Small intestine (tissue), 7 donors: ENCODE measurements around the gene PRKAR1B. TPM values are rescaled to one million over a fixed set of nuclear protein-coding genes. Genes with fewer than 3 reads are reported as not detected.

Experiments used
- DNase-seq, 2 donors: peaks; one replicate each; pipeline versions ENCODE4 v3.0.0 to v3.0.0-alpha.2; 2013
- FAIRE-seq: peaks from 2 replicates; lab custom pipeline; 2012; peaks lifted over from hg19 to GRCh38; lab: Jason Lieb, UNC
- H3K27ac ChIP-seq, 3 donors: one replicate each; pipeline ENCODE4 v1.5.1; 2013; ENCODE audit warnings: low read length in 2 of 3, mild to moderate bottlenecking in 2 of 3, control low read depth in 1 of 3, inconsistent platforms in 1 of 3, low read depth in 1 of 3, moderate library complexity in 1 of 3
- H3K27me3 ChIP-seq, 3 donors: one replicate each; pipeline ENCODE4 v1.6.1; 2013; ENCODE audit warnings: low read length in 3 of 3, inconsistent platforms in 1 of 3; ENCODE audit not compliant: control insufficient read depth in 3 of 3, insufficient read depth in 3 of 3
- H3K36me3 ChIP-seq, 3 donors: one replicate each; pipeline ENCODE4 v1.6.1; 2013; ENCODE audit warnings: low read length in 3 of 3, inconsistent platforms in 1 of 3, low read depth in 1 of 3, mild to moderate bottlenecking in 1 of 3, moderate library complexity in 1 of 3; ENCODE audit not compliant: control insufficient read depth in 3 of 3, insufficient read depth in 2 of 3
- H3K4me1 ChIP-seq, 3 donors: one replicate each; pipeline ENCODE4 v1.6.1; 2013; ENCODE audit warnings: low read length in 2 of 3, inconsistent platforms in 1 of 3, low read depth in 1 of 3, mild to moderate bottlenecking in 1 of 3, moderate library complexity in 1 of 3; ENCODE audit not compliant: control insufficient read depth in 3 of 3, insufficient read depth in 2 of 3
- H3K4me3 ChIP-seq, 3 donors: one replicate each; pipeline ENCODE4 v1.5.1; 2013; ENCODE audit warnings: low read length in 3 of 3, control low read depth in 1 of 3, inconsistent platforms in 1 of 3, low read depth in 1 of 3, mild to moderate bottlenecking in 1 of 3, moderate library complexity in 1 of 3
- H3K9me3 ChIP-seq, 2 donors: one replicate each; pipeline ENCODE4 v1.6.1; 2013; ENCODE audit warnings: low read depth in 1 of 2, low read length in 1 of 2; ENCODE audit not compliant: control insufficient read depth in 2 of 2, insufficient read depth in 1 of 2
- WGBS, 3 donors: extraction: QIAGEN DNeasy Blood & Tissue Kit; methylation state at CpG; one replicate each; pipeline ENCODE4 v1.1.7; 2013; 5-methylcytosine and 5-hydroxymethylcytosine counted together
- polyA plus RNA-seq, 4 donors: library from polyadenylated mRNA; stranded (reverse) in 3 of 4; unstranded in 1 of 4; fragments of 200-250 nt in 3 of 4; fragments of 120-200 nt in 1 of 4; gene quantifications; one replicate each; pipeline versions ENCODE4 v1.2.1 to v1.2.3, GENCODE V29; 2013
- donor health status: healthy with polysubstance abuse.
- donor health status: control.
- donor health status: control.
- donor health status: Bipolar disorder and iron deficiency.
- donor health status: healthy.

Gene PRKAR1B
- polyA plus RNA-seq, 4 donors = 9.5 to 32.3 (median 18.6) TPM

GRCh38 chr7:576524-577277 lies 150.4 kb downstream of the PRKAR1B start:
- H3K9me3 ChIP-seq = peaks cover 0 to 3% of the 10 kb centered on the region in 2 donors
- WGBS, 3 donors = 94 to 96% (median 95%) methylated on average over 35 to 37 of the region's 37 CpGs
- H3K36me3 ChIP-seq = peaks cover 0 to 74% (median 0%) of the 10 kb centered on the region in 3 donors
- H3K27me3 ChIP-seq = no peaks in the 10 kb centered on the region
- FAIRE-seq (no peak), DNase-seq (no peak)
- H3K27ac ChIP-seq = no peak overlapping the region
- no peak overlapping the region for H3K4me3 ChIP-seq
- H3K4me1 ChIP-seq = no peaks in the 10 kb centered on the region

- H3K4me3 ChIP-seq = no peak overlapping the region
- DNase-seq = no peak
- WGBS, 3 donors = 93 to 95% (median 94%) methylated on average over 33 of the region's 33 CpGs
- FAIRE-seq = no peak
- no peak overlapping the region for H3K27ac ChIP-seq
- H3K27me3 ChIP-seq = no peaks in the 10 kb centered on the region
- H3K36me3 ChIP-seq = peaks cover 0 to 75% (median 0%) of the 10 kb centered on the region in 3 donors
- H3K4me1 ChIP-seq = no peaks in the 10 kb centered on the region
- peaks cover 0 to 3% of the 10 kb centered on the region in 2 donors for H3K9me3 ChIP-seq
Measured at GRCh38 chr7:575425-576366, 151.4 kb downstream of the PRKAR1B start.

- WGBS, 3 donors = 82 to 96% (median 88%) methylated on average over 23 of the region's 23 CpGs
- DNase-seq (no peak), FAIRE-seq (no peak)
- Histone ChIP-seq H3K4me1 (no peaks in the 10 kb centered on the region), H3K9me3 (peaks cover 0 to 3% of the 10 kb centered on the region in 2 donors), H3K4me3 (no peak overlapping the region), H3K36me3 (peaks cover 0 to 81% (median 0%) of the 10 kb centered on the region in 3 donors), H3K27me3 (no peaks in the 10 kb centered on the region), H3K27ac (no peak overlapping the region)
Measured at GRCh38 chr7:574661-575395, 152.3 kb downstream of the PRKAR1B start.

- FAIRE-seq (no peak), DNase-seq (no peak)
- 91 to 95% (median 94%) methylated on average over 23 of the region's 23 CpGs for WGBS, 3 donors
- no peaks in the 10 kb centered on the region for H3K4me1 ChIP-seq
- H3K9me3 ChIP-seq = peaks cover 0 to 3% of the 10 kb centered on the region in 2 donors
- H3K4me3 ChIP-seq = no peak overlapping the region
- no peaks in the 10 kb centered on the region for H3K27me3 ChIP-seq
- H3K36me3 ChIP-seq = peaks cover 0 to 83% (median 0%) of the 10 kb centered on the region in 3 donors
- no peak overlapping the region for H3K27ac ChIP-seq
Measured at GRCh38 chr7:573933-574381, 153.1 kb downstream of the PRKAR1B start.

GRCh38 chr7:573269-573932 lies 153.7 kb downstream of the PRKAR1B start:
- FAIRE-seq (no peak), DNase-seq (no peak)
- peaks cover 0 to 84% (median 0%) of the 10 kb centered on the region in 3 donors for H3K36me3 ChIP-seq
- H3K9me3 ChIP-seq = peaks cover 0 to 3% of the 10 kb centered on the region in 2 donors
- no peak overlapping the region for H3K27ac ChIP-seq
- no peaks in the 10 kb centered on the region for H3K4me1 ChIP-seq
- no peaks in the 10 kb centered on the region for H3K27me3 ChIP-seq
- 94 to 96% (median 95%) methylated on average over 36 of the region's 36 CpGs for WGBS, 3 donors
- no peak overlapping the region for H3K4me3 ChIP-seq

- H3K9me3 ChIP-seq = peaks cover 0 to 3% of the 10 kb centered on the region in 2 donors
- DNase-seq = no peak
- H3K4me3 ChIP-seq = no peak overlapping the region
- FAIRE-seq = no peak
- WGBS, 3 donors = 92 to 97% (median 93%) methylated on average over 43 to 45 of the region's 45 CpGs
- peaks cover 0 to 81% (median 0%) of the 10 kb centered on the region in 3 donors for H3K36me3 ChIP-seq
- no peaks in the 10 kb centered on the region for H3K27me3 ChIP-seq
- no peak overlapping the region for H3K27ac ChIP-seq
- no peaks in the 10 kb centered on the region for H3K4me1 ChIP-seq
Measured at GRCh38 chr7:572416-573268, 154.4 kb downstream of the PRKAR1B start.

GRCh38 chr7:571718-572415 lies 155.2 kb downstream of the PRKAR1B start:
- no peak for FAIRE-seq

More at GRCh38 chr7:571718-572415, 155.2 kb downstream of the PRKAR1B start:
- Histone ChIP-seq H3K36me3 (peaks cover 0 to 73% (median 0%) of the 10 kb centered on the region in 3 donors), H3K27ac (no peak overlapping the region), H3K4me3 (no peak overlapping the region), H3K27me3 (no peaks in the 10 kb centered on the region), H3K4me1 (no peaks in the 10 kb centered on the region), H3K9me3 (peaks cover 0 to 3% of the 10 kb centered on the region in 2 donors)
- 96 to 97% (median 97%) methylated on average over 35 to 38 of the region's 38 CpGs for WGBS, 3 donors
- DNase-seq = no peak
